NOMO-1 treated with DMSO at 0.1 percent for 48 hours (cell line): ENCODE results near the gene BEST1.

Experiments
- DNase-seq: peaks from one replicate; lab custom pipeline; 2025; ENCODE audit not compliant: unreplicated experiment; lab: John Stamatoyannopoulos, UW

Gene BEST1

DNA sequence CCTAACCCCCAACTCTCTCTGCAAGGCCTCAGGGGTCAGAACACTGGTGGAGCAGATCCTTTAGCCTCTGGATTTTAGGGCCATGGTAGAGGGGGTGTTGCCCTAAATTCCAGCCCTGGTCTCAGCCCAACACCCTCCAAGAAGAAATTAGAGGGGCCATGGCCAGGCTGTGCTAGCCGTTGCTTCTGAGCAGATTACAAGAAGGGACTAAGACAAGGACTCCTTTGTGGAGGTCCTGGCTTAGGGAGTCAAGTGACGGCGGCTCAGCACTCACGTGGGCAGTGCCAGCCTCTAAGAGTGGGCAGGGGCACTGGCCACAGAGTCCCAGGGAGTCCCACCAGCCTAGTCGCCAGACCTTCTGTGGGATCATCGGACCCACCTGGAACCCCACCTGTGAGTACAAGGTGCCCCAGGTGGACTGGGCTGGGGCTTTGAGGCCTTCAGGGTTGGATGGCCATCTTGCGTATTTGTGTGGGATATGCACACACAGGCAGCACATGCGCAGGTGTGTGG, at the start of gene BEST1:
Gene BEST1, plus strand, starts transcription at position 317 of the 513 bp plus-strand sequence. CDS start 1,456 bp downstream, outside the sequence.
- no peak for DNase-seq

DNA sequence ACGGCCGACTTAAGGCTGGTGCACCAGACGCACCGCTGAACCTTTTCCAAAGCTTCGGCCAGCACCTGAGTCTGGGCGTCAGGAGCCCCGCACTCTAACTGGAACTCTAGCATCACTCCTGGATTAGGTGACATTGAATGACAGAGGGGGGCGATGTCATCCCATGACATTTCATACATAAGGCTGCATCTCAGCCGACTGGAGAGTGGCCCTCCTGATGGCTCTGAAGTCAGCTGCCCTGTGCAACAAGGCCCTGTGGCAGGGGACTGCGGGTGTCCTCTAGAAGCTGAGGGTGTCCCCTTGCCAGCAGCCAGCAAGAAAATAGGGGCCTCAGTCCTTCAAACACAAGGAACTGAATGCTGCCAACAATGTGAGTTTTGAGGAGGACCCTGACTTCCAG, 48.8 kb upstream of the BEST1 start:
- DNase-seq, result no peak

DNA sequence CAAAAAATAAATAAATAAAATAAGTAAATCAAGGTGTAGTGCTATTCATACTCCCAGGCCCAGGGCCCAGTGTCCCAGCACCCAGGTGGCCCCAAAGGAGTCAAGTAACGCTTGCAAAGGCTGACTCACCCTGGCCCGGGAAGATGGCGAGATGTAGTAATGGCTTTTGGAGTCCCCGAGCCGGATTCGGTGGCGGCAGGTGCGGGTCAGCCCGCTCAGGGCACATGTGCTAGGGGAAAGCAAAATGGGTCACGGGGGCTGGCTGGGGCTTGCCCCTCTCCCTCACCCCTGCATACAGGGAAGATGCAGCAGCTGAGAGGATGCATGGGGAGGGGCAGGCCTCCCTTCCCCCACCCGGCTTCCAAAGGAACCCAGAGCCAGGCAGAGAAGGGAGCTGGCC, 47.8 kb upstream of the BEST1 start:
- no peak for DNase-seq

DNA sequence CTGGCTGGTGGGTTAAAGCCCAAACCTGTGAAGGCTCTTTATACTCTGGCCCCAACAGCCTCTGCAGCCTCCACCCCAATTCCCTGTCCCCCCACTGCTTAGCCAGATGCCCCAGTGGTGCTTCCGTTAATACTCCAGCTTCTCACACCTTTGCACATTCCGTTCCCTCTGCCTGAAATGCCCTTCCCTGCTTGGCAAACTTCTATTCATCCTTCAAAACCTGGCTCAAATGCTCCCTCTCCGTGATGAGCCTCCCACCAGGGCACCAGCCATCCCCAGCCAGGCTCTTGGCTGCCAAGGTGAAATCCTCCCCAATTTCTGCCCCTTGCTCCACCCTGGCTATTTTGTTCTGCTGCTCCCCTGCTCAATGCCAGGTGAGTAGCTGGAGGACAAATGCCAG, 46.3 kb upstream of the BEST1 start:
- no peak for DNase-seq

DNA sequence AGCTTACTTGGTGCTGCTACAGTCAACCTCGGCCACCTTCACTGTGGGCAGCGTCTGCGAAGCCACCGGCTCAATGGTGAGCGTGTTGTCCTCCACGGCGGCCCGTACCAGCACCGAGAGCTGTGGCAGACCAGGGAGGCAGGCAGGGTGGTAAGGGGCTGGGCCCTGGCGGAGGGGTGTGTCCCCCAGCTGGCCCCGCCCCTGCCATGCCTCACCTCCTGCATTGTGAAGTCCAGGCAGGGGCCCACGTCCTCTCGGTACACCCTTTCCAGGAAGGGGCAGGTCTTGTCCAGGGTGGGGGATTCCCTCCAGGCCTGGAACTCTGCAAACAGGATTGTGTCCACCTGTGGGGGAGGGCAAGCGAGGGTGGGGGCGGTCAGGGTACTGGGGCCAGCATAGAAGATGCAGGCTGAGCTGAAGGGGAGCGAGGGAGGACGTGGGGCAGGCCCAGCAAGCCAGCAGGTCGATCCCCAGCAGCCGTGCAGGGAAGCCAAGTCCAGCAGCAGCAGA, 45.6 kb upstream of the BEST1 start:
- no peak for DNase-seq

DNA sequence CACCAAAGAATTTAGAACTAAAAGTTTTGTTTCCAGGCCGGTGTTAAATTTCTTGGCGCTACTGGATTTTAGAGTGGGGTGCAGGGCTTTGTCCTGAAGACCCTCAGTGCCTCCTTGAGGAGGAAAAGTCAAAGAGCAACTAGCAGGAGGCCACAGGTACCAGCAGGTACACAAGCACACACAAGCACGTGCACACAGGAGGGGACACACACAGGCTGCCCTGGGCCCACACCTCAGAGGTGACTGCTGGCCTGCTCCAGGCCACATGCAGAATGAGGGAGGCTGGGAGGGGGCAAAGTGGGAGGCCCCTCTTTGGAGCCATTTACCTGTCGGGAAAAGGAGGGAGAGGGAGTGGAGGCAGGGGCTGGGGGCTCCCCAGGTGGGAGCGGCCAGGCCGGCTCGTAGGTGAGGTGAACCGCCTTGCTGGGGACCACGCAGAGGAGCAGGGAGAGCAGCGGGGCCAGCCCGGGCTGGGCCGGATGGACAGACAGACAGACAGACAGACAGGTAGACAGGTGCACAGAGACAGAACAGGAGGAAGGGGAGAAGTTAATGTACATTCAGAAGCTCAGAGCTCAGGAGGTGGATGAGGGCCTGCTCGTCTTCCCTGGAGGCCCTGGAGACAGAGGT, 45.0 kb upstream of the BEST1 start:
- no peak for DNase-seq

DNA sequence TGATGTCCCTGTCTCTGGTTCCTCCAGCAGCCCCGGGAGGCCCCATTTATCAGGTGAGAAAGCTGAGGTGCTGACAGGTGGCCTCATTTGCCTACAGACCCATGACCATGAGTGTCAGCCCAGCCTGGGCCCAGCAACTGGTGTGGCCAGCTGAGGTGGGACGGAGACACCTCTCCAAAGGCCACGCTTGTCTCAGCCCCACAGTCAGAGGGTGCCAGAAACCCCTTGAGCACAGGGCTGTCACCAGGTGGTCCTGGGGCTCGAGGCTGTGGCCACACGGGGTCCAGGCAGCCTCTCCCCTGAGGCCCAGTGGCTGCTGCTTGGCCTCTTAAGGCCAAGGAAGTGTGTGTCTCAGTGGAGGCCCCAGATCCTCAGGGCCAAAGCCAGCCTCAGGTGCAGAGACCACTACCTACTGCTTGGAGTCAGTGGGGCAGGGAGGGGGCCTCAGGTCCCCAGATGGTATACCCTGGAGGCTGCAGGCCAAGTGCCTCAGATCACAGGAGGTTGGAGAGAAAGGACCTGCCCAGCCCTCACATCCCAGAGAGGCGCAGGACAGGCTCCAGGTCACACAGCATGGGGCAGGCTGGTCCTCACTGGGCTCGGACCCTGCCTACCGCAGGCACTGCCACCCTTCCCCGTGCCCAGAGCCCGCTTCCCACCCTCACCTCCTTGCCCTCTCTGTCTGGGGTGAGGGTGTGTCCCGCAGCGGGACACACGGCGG, 44.2 kb upstream of the BEST1 start:
- no peak for DNase-seq

DNA sequence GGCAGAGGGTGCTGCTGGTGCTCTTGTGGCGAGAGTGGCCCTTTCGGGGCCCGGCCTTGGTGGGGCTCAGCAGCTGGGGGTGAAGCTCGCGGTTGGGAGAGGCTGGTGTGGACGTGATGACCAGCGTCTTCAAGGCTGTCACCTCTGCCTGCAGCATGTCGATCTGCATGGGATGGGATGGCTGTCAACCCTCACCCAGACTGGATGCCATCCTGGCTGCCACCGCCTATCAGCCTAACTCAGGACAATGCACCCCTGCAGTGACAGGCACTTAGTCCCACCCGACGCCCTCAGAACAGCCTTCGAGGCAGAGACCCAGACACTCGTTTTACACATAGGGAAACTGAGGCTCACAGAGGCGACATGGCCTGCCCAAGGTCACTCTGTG, 43.6 kb upstream of the BEST1 start:
- DNase-seq, result no peak

DNA sequence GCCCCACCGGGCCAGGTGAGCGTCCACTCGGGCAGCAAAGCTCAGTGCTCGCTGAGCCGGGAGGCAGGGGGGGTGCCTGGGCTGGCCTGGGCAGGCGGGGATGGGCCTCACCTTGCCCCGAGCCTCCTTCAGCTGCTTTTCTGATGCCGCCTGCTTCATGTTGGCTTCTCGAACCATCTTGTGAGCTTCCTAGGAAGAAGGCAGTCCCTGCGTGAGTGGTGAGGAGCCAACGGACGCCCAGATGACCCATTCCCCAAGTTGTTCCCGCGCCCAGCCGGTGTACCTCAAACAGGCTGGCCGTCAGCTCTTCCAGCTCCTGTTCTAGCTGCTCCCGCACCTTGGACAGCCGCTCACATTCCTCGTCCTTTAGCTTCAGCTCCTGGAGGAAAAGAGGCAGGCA, 42.9 kb upstream of the BEST1 start:
- no peak for DNase-seq

DNA sequence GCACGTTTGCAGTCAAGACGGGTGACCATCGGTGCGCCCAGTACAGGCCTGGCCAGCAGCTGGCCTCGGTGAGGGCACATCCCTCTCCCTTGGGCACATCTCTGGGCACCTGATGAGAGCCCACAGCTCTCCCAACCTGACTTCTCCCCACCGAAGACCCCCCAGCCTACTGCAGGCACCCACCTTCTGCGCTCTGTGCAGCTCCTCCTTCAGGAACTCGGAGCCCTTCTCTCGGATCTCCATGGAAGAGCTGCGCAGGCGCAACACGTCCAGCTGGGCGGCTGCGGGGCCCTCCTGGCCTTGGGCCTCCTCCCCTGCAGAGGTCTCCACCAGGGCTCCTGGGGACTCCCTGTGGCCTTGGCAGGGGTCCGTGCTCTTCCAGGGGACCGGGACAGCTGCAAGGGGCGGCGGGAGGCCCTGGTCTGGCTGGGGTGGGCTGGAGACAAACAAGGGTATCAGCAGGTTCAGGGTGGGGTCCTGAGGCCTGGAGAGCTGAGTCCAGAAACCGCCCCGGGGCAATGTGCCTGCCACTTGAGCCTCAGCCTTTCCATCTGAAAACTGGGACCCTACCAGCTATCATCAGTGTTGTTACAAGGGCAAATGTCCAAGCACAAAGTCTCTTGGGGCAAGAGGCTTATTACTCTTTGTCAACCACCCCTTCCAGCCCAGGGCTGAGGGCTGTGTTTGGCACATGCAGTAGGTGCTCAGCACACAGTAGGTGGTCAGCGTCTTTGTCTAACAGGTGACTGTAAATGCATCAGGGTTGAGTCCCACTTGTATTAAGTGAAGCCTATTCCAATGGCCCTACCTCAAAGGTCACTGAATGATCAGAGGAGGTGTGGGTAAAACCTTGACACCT, 42.1 kb upstream of the BEST1 start:
- no peak for DNase-seq

DNA sequence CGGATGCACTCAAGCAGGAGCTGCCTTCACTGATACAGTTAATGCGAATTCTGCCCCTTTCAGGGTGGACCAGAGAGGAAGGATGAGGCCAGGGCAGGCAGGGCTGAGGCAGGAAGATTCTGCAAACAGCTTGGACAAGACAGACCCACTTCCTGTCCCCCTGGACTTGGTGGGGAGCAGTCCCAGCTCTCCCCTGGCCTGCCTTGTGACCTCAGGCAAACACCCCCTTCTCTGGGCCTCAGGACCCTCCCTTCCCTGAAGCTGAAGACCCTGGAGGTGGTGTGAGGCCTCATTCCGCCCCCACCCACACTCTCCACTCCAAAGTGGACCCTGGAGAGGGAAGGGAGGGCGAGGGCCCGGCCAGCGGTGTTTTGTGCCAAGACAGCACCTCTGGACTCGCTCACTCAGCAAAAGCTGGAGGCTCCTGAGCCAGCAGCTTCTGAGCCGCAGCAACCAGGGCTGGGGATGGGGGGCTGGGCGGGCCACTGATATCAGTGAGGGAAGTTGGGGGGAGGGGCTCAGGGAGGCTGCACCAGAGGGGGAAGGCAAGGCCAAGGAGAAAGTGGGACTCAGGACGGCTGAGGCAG, 41.3 kb upstream of the BEST1 start:
- DNase-seq, result no peak

DNA sequence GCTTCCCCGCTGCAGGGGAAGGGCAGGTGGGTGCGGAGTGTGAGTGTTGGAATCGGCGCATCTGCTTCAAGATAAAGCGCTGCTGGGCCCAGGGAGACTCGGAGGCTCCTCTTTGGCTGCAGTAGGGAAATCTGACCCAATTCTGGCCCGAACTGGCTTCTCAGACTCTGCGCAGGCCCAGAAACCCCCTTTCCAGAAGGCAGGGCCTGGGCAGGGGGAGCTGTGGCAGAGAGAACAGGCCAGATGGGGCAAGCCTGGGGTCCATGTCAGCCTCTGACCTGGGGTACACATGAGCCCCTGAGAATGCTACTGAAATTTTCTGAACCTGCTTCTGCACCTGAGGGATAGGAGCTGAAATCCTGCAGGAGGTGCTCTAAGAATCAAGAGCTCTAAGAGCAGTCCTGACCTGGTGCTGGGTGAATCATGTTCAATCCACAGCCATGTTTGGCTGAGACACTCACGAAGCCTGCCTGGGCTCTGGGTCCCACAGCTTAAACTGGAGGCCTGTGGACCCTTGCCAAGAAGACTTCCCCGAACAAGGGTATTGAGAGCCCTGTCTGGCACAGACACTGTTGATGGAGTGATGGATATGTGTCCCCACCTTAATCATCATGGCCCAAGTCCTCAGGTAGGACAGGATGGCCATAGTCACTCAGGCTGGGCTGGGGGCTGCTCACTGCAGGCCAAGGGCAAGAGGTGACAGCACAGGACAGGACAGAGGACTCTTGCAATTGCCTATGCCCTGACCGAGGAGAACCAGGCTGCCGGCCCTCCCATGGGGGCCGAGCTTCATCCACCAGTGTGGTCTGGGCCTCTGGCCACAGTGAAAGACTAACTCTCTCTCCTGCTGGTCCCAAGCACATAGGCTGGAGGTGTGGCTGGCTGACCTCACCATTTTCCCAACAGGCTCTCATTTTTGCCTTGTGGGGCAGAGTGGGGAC, 39.7 kb upstream of the BEST1 start:
- DNase-seq, result no peak

DNA sequence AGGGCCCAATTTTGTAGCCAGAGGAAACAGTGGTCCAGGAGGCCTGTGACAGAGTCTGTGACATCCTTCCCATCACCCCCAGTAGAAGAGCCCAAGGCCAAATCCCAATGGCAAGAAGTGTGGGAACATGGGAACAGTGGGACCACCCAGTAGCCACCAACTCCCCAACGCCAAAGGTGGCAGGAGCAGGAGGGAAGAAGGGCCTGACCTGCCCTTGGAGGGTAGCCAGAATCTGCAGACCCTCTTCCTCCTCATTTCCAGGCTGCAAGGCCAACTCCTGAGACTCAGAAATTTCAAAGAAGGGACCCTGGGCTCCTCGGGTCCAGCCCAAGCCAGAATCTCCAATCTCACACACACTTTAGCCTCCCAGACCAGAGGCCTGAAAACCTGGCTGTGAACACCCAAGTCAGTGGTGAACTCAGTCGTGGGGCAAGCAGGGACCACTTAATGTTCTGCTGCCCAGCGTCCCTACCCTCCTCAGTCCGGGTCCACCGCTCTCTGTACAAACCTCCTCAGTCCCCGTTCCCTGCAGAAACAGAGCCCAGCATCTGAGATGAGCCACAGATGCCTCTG, 38.9 kb upstream of the BEST1 start:
- no peak for DNase-seq

DNA sequence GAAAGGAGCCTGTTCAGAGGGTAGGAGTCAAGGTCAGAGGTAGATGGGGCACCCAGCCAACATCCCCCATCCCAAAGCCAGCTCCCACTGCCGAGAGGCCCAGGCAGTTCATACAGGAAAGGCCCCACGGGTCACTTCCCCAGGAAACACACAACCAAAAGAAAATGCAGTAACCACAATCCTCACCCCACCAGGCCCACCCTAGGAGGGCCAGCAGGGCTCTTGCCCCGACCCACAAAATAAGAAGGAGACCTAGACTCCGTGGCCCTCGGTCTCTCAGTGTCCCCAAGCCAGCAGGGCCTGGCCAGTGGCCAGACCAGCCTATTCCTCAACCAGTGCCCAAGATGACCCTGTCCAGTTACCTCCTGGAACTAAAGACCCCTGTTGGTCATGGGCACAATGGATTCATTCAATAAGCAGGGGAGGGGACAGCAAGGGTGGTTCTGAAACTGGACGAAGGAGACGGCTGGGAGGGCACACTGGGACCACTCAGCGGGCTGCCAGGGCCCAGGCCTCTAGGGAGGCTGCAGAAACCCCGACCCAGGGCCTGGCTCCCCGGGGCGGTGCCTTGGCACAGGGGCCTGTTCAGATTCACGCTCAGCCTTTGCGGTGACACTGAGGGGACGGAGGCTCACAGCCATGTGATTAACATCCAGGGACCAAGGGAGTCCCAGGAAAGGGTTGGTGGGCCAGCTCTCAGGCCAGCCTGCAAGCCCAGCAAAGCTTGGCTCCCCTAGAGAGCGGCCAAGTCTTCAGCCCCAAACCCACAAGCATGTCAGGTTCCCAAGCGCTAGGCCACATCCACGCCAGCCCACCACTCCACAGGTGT, 38.2 kb upstream of the BEST1 start:
- DNase-seq, result no peak

DNA sequence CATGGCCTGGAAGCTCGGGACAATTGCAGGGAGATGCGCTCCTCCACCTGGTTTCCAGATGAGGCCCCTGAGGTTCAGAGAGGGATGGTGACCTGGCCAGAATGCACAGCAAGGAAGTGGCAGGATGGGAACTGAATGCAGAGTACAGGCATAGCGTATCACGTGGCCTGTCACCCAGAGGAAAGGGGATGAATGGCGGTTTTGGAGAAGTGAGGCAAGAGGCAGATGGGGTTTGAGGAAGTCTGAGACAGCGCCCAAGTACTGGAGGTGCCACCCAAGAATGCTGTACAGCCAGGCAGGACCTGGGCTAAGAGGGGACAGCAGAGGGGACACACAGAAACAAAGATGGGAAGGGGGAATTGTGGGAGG, 37.6 kb upstream of the BEST1 start:
- peak; percentile 87 for DNase-seq

DNA sequence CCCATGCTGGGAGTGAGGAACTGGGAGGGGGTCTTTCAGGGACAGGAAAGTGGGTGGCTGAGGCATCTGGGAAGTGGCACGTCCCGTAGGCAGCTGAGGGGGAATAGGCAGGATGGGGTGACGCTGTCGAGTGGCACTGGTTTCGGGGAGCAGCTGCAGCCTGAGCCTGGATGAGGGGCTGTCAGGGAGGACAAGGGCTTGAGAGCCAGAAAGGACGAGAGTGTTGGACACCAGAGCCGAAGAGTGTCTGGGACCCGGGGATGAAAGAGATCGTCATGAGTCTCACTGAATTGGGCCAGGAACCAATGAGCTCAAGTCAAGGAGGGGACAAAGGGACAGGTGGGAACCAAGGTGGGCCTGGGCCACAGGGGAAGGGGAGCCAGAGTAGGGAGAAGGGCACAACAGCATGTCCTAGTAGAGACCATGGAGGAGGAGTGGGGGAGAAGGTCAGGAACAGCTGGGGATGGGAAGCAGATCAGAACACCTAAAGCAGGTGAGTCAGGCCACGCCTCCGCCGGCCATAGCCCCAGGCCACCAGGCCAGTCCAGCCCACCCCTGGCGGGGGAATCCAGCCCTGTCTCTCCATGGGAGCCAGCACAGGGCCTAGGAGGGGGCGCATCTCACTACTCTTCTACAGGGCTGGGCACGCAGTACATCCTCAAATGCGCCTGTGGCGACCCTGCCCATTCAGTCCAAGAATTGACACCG, 37.0 kb upstream of the BEST1 start:
- no peak for DNase-seq

DNA sequence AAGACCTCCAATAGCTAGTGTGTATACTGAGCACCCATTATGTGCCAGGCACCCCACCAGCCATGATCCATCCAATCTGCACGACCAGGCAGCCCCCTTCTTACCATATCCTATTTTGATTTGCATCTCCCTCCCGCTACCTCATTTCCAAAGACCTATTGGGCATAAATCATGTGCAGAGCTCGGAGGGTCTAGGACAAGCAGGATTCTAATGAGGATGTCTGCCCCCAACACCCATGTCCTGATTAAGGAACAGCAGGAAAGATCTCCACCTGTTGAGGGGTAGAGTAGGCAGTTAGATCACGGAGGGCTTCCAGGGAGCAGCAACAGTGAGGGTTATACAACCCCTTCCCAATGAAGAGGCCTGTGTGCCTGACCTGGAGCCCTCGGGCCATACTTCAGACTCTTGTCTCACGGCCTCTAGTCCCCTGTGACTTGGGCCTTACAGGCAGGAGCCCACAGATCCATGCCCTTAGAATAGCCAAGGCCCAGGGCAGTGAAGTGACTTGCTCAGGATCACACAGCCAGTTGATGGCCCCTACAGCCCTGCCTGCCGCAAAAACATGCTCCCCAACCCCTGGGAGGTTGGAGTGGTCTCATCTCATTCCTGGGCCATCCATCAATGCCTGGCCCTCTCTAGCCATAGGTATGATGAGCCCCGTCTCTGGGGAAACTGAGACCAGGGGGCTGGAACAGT, 36.3 kb upstream of the BEST1 start:
- no peak for DNase-seq
